HEK293 (cell line): ENCODE measurements around the gene LY6G6F.
A peak's percentile ranks its signal among the peaks of the same experiment; 100 is the strongest.

Experiments
- CTCF ChIP-seq: fragments of 450-650 bp; formaldehyde crosslinking; IDR thresholded peaks from 2 replicates; pipeline ENCODE4 v1.5.1; 2016; ENCODE audit warnings: missing biosample characterization, missing genetic modification characterization
- HOXD13 ChIP-seq: sonication (generic); formaldehyde crosslinking; IDR thresholded peaks from 2 replicates; pipeline ENCODE4 v1.8.0; 2022; ENCODE audit warnings: missing genetic modification reagents, borderline replicate concordance
- KLF9 ChIP-seq: fragments of 450-650 bp; formaldehyde crosslinking; IDR thresholded peaks from 2 replicates; pipeline ENCODE4 v1.5.1; 2016; ENCODE audit warnings: missing biosample characterization, missing genetic modification characterization, low read depth
- OVOL3 ChIP-seq: fragments of 450-650 bp; formaldehyde crosslinking; IDR thresholded peaks from 2 replicates; pipeline ENCODE4 v1.5.1; 2016; ENCODE audit warnings: missing biosample characterization, missing genetic modification characterization
- PATZ1 ChIP-seq: fragments of 450-650 bp; formaldehyde crosslinking; IDR thresholded peaks from 2 replicates; pipeline ENCODE4 v1.5.1; 2016; ENCODE audit warnings: missing biosample characterization, missing genetic modification characterization
- SETDB1 ChIP-seq: IDR thresholded peaks from one replicate; pipeline ENCODE4 v1.6.1; 2017; ENCODE audit warnings: mild to moderate bottlenecking, low read length, moderate library complexity, mixed read lengths; ENCODE audit not compliant: insufficient read length
- WT1 ChIP-seq: fragments of 450-650 bp; formaldehyde crosslinking; IDR thresholded peaks from 2 replicates; pipeline ENCODE4 v1.5.1; 2016; ENCODE audit warnings: missing biosample characterization, missing genetic modification characterization
- YY2 ChIP-seq: fragments of 450-650 bp; formaldehyde crosslinking; IDR thresholded peaks from 2 replicates; pipeline ENCODE4 v1.5.1; 2016; ENCODE audit warnings: missing biosample characterization, missing genetic modification characterization
- ZBTB1 ChIP-seq: fragments of 450-650 bp; formaldehyde crosslinking; IDR thresholded peaks from 2 replicates; pipeline ENCODE4 v1.5.1; 2016; ENCODE audit warnings: missing biosample characterization, missing genetic modification characterization
- ZBTB10 ChIP-seq: fragments of 450-650 bp; formaldehyde crosslinking; IDR thresholded peaks from 2 replicates; pipeline ENCODE4 v1.5.1; 2016; ENCODE audit warnings: missing biosample characterization, missing genetic modification characterization
- ZFP69B ChIP-seq: fragments of 450-650 bp; formaldehyde crosslinking; IDR thresholded peaks from 2 replicates; pipeline ENCODE4 v1.5.1; 2016; ENCODE audit warnings: missing biosample characterization, missing genetic modification characterization
- ZIC2 ChIP-seq: fragments of 450-650 bp; formaldehyde crosslinking; IDR thresholded peaks from 2 replicates; pipeline ENCODE4 v1.5.1; 2016; ENCODE audit warnings: missing biosample characterization, missing genetic modification characterization
- ZNF114 ChIP-seq: fragments of 450-650 bp; formaldehyde crosslinking; IDR thresholded peaks from 2 replicates; pipeline ENCODE4 v1.5.0; 2017; ENCODE audit warnings: missing biosample characterization, missing genetic modification characterization
- ZNF155 ChIP-seq: fragments of 450-650 bp; formaldehyde crosslinking; IDR thresholded peaks from 2 replicates; pipeline ENCODE4 v1.5.1; 2016; ENCODE audit warnings: missing biosample characterization, missing genetic modification characterization
- ZNF19 ChIP-seq: fragments of 450-650 bp; formaldehyde crosslinking; IDR thresholded peaks from 2 replicates; pipeline ENCODE4; 2016; ENCODE audit warnings: missing biosample characterization, missing genetic modification characterization, low read depth
- ZNF221 ChIP-seq: fragments of 450-650 bp; formaldehyde crosslinking; IDR thresholded peaks from 2 replicates; pipeline ENCODE4 v1.5.1; 2017; ENCODE audit warnings: missing biosample characterization, missing genetic modification characterization, borderline replicate concordance
- ZNF274 ChIP-seq, 2 experiments: fragments of 200-500 bp in 1 of 2; fragments of 450-650 bp in 1 of 2; sonication (Bioruptor generic) in 1 of 2; formaldehyde crosslinking in 1 of 2; IDR thresholded peaks; 2 replicates each; pipeline versions ENCODE4 v1.5.1 to v1.6.1; 2014 to 2016; ENCODE audit warnings: borderline replicate concordance in 1 of 2, inconsistent platforms in 1 of 2, low read length in 1 of 2, missing biosample characterization in 1 of 2, missing genetic modification characterization in 1 of 2
- ZNF302 ChIP-seq: fragments of 450-650 bp; formaldehyde crosslinking; IDR thresholded peaks from 2 replicates; pipeline ENCODE4 v1.5.1; 2016; ENCODE audit warnings: missing biosample characterization, missing genetic modification characterization, low read depth
- ZNF335 ChIP-seq: fragments of 450-650 bp; formaldehyde crosslinking; conservative IDR thresholded peaks from 2 replicates; pipeline ENCODE4 v1.5.1; 2016; ENCODE audit warnings: missing biosample characterization, missing genetic modification characterization
- ZNF426 ChIP-seq: fragments of 450-650 bp; formaldehyde crosslinking; IDR thresholded peaks from 2 replicates; pipeline ENCODE4 v1.5.1; 2017; ENCODE audit warnings: missing biosample characterization, missing genetic modification characterization, mild to moderate bottlenecking, inconsistent platforms, moderate library complexity
- ZNF530 ChIP-seq: fragments of 450-650 bp; formaldehyde crosslinking; IDR thresholded peaks from 2 replicates; pipeline ENCODE4 v1.5.1; 2016; ENCODE audit warnings: low read depth, missing biosample characterization, missing genetic modification characterization
- ZNF548 ChIP-seq: fragments of 450-650 bp; formaldehyde crosslinking; IDR thresholded peaks from 2 replicates; pipeline ENCODE4 v1.5.1; 2016; ENCODE audit warnings: missing biosample characterization, missing genetic modification characterization
- ZNF549 ChIP-seq: fragments of 450-650 bp; IDR thresholded peaks from 2 replicates; pipeline ENCODE4 v1.5.1; 2018; ENCODE audit warnings: missing biosample characterization, missing genetic modification characterization, mild to moderate bottlenecking, inconsistent platforms, moderate library complexity
- ZNF558 ChIP-seq: fragments of 450-650 bp; formaldehyde crosslinking; IDR thresholded peaks from 2 replicates; pipeline ENCODE4 v1.5.1; 2016; ENCODE audit warnings: missing biosample characterization, missing genetic modification characterization
- ZNF596 ChIP-seq: fragments of 450-650 bp; IDR thresholded peaks from 2 replicates; pipeline ENCODE4 v1.5.0; 2018; ENCODE audit warnings: missing biosample characterization, mild to moderate bottlenecking, missing genetic modification characterization, moderate library complexity
- ZNF670 ChIP-seq: fragments of 450-650 bp; formaldehyde crosslinking; IDR thresholded peaks from 2 replicates; pipeline ENCODE4 v1.5.1; 2016; ENCODE audit warnings: missing biosample characterization, missing genetic modification characterization, low read depth
- ZNF677 ChIP-seq: fragments of 450-650 bp; IDR thresholded peaks from 2 replicates; pipeline ENCODE4 v1.5.0; 2018; ENCODE audit warnings: missing biosample characterization, mild to moderate bottlenecking, missing genetic modification characterization, moderate library complexity
- ZNF830 ChIP-seq: fragments of 450-650 bp; IDR thresholded peaks from 2 replicates; pipeline ENCODE4 v1.5.0; 2018; ENCODE audit warnings: missing biosample characterization, missing genetic modification characterization, low read depth, mild to moderate bottlenecking, moderate library complexity
- ZNF837 ChIP-seq: fragments of 450-650 bp; formaldehyde crosslinking; IDR thresholded peaks from 2 replicates; pipeline ENCODE4 v1.5.1; 2016; ENCODE audit warnings: missing biosample characterization, missing genetic modification characterization
- TF ChIP-seq, protein P1 (sequence below): fragments of 450-650 bp; formaldehyde crosslinking; IDR thresholded peaks from 2 replicates; pipeline ENCODE4 v1.5.1; 2016; ENCODE audit warnings: missing biosample characterization, missing genetic modification characterization
- TF ChIP-seq, protein P2 (sequence below): fragments of 450-650 bp; formaldehyde crosslinking; IDR thresholded peaks from 2 replicates; pipeline ENCODE4 v1.5.1; 2016; ENCODE audit warnings: missing biosample characterization, missing genetic modification characterization

LY6G6F gene

DNA sequence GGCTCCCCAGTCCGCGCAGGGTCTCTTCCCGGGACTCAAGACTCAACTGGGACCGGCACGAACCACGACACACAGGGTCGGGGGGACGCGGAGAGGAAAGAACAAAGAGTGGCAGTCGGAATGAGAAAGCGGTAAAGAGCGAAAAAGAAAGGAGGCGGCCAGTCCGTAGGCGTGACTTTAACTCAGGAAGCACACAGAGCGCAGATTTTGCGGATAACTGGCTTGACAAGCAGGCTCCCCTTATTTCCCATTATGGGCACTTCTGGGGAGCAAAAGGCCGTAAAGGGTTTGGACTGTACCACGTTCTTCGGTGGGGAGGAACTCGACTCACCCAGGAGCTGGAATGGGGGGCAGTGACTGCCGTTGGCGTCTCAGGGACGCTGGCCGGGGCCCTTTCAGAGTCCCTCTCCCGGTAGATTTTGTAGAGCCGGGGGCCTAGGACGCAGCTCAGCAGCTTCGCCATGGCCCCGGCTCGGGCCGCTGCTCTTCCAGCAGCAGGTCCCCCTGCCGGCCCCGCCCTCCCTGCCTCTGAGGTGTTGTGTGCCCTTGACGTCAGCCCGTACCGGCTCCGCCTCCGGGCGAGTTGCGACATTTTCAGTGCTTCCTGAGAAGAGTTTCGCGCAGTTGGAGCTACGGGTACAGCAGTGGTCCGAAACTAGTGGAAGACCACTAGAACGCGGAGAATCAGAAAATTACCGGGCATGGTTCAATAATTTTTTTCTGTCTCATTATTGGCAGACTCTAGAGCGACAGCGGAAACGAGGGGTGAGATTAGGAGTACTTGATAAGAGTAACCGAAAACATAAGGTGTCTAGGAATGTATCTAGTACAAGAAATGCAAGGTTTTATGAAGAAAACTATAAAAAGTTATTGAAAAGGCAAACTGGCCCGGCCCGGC is 3.6 kb upstream of the LY6G6F start, which contains the start of gene ABHD16A (continued):
- TF ChIP-seq CTCF (0 out of 2 replicates have a peak, but pooled peaks have one; percentile 9), ZBTB10 (tag by site-specific recombination) (0 out of 2 replicates have a peak, but pooled peaks have one; percentile 39), ZNF221 (tag by site-specific recombination) (no peak), ZNF837 (tag by site-specific recombination) (no peak), ZNF530 (tag by site-specific recombination) (no peak), PATZ1 (peak; percentile 87), ZNF274 (IDR thresholded peaks at IDR 0.05; ENCODE audit: low read length) (no peak), ZNF274 (tag by site-specific recombination; IDR thresholded peaks at IDR 0.05; ENCODE audit: borderline replicate concordance) (no peak), ZNF830 (no peak), ZNF548 (tag by site-specific recombination) (no peak), ZNF677 (tag by site-specific recombination) (no peak), ZNF114 (tag by site-specific recombination) (no peak), ZNF426 (tag by site-specific recombination) (no peak), ZIC2 (tag by site-specific recombination) (no peak), SETDB1 (no peak), ZNF19 (tag by site-specific recombination) (no peak), ZNF155 (tag by site-specific recombination) (no peak), ZNF335 (tag by site-specific recombination) (peak; percentile 88), WT1 (peak; percentile 43; the same call in 1 of the 2 replicates), ZNF302 (tag by site-specific recombination) (no peak), ZNF670 (no peak), ZNF549 (tag by site-specific recombination) (no peak), KLF9 (tag by site-specific recombination) (peak; percentile 82), ZFP69B (tag by site-specific recombination) (0 out of 2 replicates have a peak, but pooled peaks have one; percentile 26), HOXD13 (CRISPR knock-in tag) (0 out of 2 replicates have a peak, but pooled peaks have one; percentile 37), ZBTB1 (no peak), YY2 (tag by site-specific recombination) (no peak), ZNF558 (tag by site-specific recombination) (no peak), ZNF596 (tag by site-specific recombination) (peak; percentile 30; the same call in 1 of the 2 replicates), OVOL3 (peak; percentile 29; the same call in 1 of the 2 replicates)
- TF ChIP-seq, protein P1, sequence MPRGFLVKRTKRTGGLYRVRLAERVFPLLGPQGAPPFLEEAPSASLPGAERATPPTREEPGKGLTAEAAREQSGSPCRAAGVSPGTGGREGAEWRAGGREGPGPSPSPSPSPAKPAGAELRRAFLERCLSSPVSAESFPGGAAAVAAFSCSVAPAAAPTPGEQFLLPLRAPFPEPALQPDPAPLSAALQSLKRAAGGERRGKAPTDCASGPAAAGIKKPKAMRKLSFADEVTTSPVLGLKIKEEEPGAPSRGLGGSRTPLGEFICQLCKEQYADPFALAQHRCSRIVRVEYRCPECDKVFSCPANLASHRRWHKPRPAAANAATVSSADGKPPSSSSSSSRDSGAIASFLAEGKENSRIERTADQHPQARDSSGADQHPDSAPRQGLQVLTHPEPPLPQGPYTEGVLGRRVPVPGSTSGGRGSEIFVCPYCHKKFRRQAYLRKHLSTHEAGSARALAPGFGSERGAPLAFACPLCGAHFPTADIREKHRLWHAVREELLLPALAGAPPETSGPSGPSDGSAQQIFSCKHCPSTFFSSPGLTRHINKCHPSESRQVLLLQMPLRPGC (tag by site-specific recombination), result peak; percentile 30; the same call in 1 of the 2 replicates
- TF ChIP-seq, protein P2, sequence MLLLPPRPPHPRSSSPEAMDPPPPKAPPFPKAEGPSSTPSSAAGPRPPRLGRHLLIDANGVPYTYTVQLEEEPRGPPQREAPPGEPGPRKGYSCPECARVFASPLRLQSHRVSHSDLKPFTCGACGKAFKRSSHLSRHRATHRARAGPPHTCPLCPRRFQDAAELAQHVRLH (tag by site-specific recombination), result peak; percentile 9; the same call in 1 of the 2 replicates
